ENCODE measurements around the gene REPS2.

REPS2 gene

GRCh38 chrX:17081968-17082367, 135.5 kb downstream of the REPS2 start:
- no peak for DNase-seq (ENCODE audit: low read depth in 2 of 2)

- DNase-seq (ENCODE audit: low read depth in 2 of 2), result no peak
These were observed 136.4 kb downstream of the REPS2 start for GRCh38 chrX:17082831-17083230.

GRCh38 chrX:17086317-17086716, 139.9 kb downstream of the REPS2 start:
- no peak for DNase-seq (ENCODE audit: low read depth in 2 of 2)

- no peak for DNase-seq (ENCODE audit: low read depth in 2 of 2)
These were observed 148.7 kb downstream of the REPS2 start for GRCh38 chrX:17095161-17095560.

GRCh38 chrX:17098516-17099247, 152.2 kb downstream of the REPS2 start:
- DNase-seq (ENCODE audit: low read depth in 2 of 2), result no peak

- DNase-seq (ENCODE audit: low read depth in 2 of 2), result no peak
These were observed 158.0 kb downstream of the REPS2 start for GRCh38 chrX:17104433-17104832.

- no peak for DNase-seq (ENCODE audit: low read depth in 2 of 2)
These were observed 174.4 kb downstream of the REPS2 start for GRCh38 chrX:17120816-17121215.

GRCh38 chrX:17154001-17154400, 207.5 kb downstream of the REPS2 start:
- no peak for DNase-seq (ENCODE audit: low read depth in 2 of 2)

- DNase-seq (ENCODE audit: low read depth in 2 of 2), result no peak
These were observed 214.5 kb downstream of the REPS2 start for GRCh38 chrX:17160975-17161374.

- DNase-seq (ENCODE audit: low read depth in 2 of 2), result no peak
These were observed 215.5 kb downstream of the REPS2 start for GRCh38 chrX:17161991-17162390.

GRCh38 chrX:17164079-17164478, 217.6 kb downstream of the REPS2 start:
- no peak for DNase-seq (ENCODE audit: low read depth in 2 of 2)

GRCh38 chrX:17164941-17165340, 218.5 kb downstream of the REPS2 start:
- no peak for DNase-seq (ENCODE audit: low read depth in 2 of 2)

- no peak for DNase-seq (ENCODE audit: low read depth in 2 of 2)
These were observed 221.5 kb downstream of the REPS2 start for GRCh38 chrX:17167915-17168314.

- no peak for DNase-seq (ENCODE audit: low read depth in 2 of 2)
These were observed 224.5 kb downstream of the REPS2 start for GRCh38 chrX:17170973-17171372.

GRCh38 chrX:17174671-17175070, 228.2 kb downstream of the REPS2 start:
- DNase-seq (ENCODE audit: low read depth in 2 of 2), result no peak

- DNase-seq (ENCODE audit: low read depth in 2 of 2), result no peak
These were observed 235.9 kb downstream of the REPS2 start for GRCh38 chrX:17182317-17182716.

- no peak for DNase-seq (ENCODE audit: low read depth in 2 of 2)
These were observed 237.1 kb downstream of the REPS2 start for GRCh38 chrX:17183566-17183965.

- DNase-seq (ENCODE audit: low read depth in 2 of 2), result no peak
These were observed 239.0 kb downstream of the REPS2 start for GRCh38 chrX:17185431-17185830.

GRCh38 chrX:17187136-17187756, 240.8 kb downstream of the REPS2 start:
- no peak for DNase-seq (ENCODE audit: low read depth in 2 of 2)

- DNase-seq (ENCODE audit: low read depth in 2 of 2), result no peak
These were observed 245.6 kb downstream of the REPS2 start for GRCh38 chrX:17192106-17192505.
